Dendritic cell treated with granulocyte-macrophage colony-stimulating factor and Interleukin-4, amounts not matched to agents 40 ng/mL and 50 ng/mL, for 4 days (primary cell): ENCODE measurements around the gene TBC1D4.
"Not testable (repeated sequence)": the region's sequence is repeated elsewhere in the genome, so short reads cannot be mapped to it uniquely, and the experiment has no call there.

Source experiments
- H3K27ac Mint-ChIP-seq: one replicate; pipeline ENCODE4 v1.8.0; 2022; ENCODE audit warnings: mild to moderate bottlenecking, mixed read lengths
- H3K27me3 Mint-ChIP-seq: one replicate; pipeline ENCODE4 v1.8.0; 2022; ENCODE audit warnings: mild to moderate bottlenecking, mixed read lengths
- H3K36me3 Mint-ChIP-seq: one replicate; pipeline ENCODE4 v1.8.0; 2022; ENCODE audit warnings: low read depth, mixed read lengths
- H3K4me1 Mint-ChIP-seq: one replicate; pipeline ENCODE4 v1.8.0; 2022; ENCODE audit warnings: low read depth, mixed read lengths
- H3K4me3 Mint-ChIP-seq: one replicate; pipeline ENCODE4 v1.8.0; 2022; ENCODE audit warnings: mild to moderate bottlenecking, moderate library complexity, mixed read lengths
- H3K9me3 Mint-ChIP-seq: one replicate; pipeline ENCODE4 v1.8.0; 2022; ENCODE audit warnings: mixed read lengths
- intact Hi-C: fragments of 100-400 bp; cut with micrococcal nuclease; formaldehyde crosslinking; loops from one replicate; pipeline ENCODE4 v1.15.0; 2022

TBC1D4 gene

DNA sequence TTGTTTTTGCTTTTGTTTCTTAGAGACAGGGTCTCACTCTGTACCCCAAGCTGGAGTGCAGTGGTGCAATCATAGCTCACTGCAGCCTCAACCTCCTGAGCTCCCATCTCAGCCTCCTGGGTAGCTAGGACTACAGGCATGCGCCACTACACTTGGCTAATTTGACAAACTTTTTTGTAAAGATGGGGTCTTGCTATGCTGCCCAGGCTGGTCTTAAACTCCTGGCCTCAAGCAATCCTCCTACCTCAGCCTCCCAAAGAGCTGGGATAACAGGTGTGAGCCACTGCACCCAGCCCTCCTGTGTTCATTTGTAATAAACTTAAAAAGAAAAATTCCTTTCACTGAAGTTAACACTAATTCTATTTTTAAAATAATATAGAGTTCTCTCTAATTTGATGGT is 175.0 kb downstream of the TBC1D4 start:
- H3K27ac Mint-ChIP-seq, intact Hi-C loops, H3K27me3 Mint-ChIP-seq, H3K4me3 Mint-ChIP-seq: not testable (repeated sequence)
- Mint-ChIP-seq H3K36me3 (peaks cover 10% of the 10 kb centered on the region), H3K4me1 (peaks cover 18% of the 10 kb centered on the region), H3K9me3 (peaks cover 14% of the 10 kb centered on the region)

- Mint-ChIP-seq H3K9me3 (peaks cover 14% of the 10 kb centered on the region), H3K27ac (no peak overlapping the region), H3K27me3 (no peaks in the 10 kb centered on the region), H3K4me1 (peaks cover 8% of the 10 kb centered on the region), H3K4me3 (no peak overlapping the region), H3K36me3 (peaks cover 10% of the 10 kb centered on the region)
- intact Hi-C loops: no loop called here
Measured at GRCh38 chr13:75305059-75305458, 176.9 kb downstream of the TBC1D4 start.

GRCh38 chr13:75303263-75303662 is 178.7 kb downstream of the TBC1D4 start:
- Mint-ChIP-seq H3K27me3 (no peaks in the 10 kb centered on the region), H3K27ac (no peak overlapping the region), H3K4me3 (no peak overlapping the region), H3K4me1 (peaks cover 5% of the 10 kb centered on the region), H3K9me3 (peaks cover 14% of the 10 kb centered on the region), H3K36me3 (peaks cover 10% of the 10 kb centered on the region)
- intact Hi-C loops: no loop called here

GRCh38 chr13:75302071-75302698 is 179.8 kb downstream of the TBC1D4 start:
- Mint-ChIP-seq H3K4me3 (no peak overlapping the region), H3K27ac (no peak overlapping the region), H3K4me1 (peaks cover 5% of the 10 kb centered on the region), H3K27me3 (no peaks in the 10 kb centered on the region), H3K36me3 (peaks cover 10% of the 10 kb centered on the region), H3K9me3 (peaks cover 14% of the 10 kb centered on the region)
- intact Hi-C loops: no loop called here

- no peak overlapping the region for H3K4me3 Mint-ChIP-seq
- no peak overlapping the region for H3K27ac Mint-ChIP-seq
- H3K36me3 Mint-ChIP-seq: peaks cover 10% of the 10 kb centered on the region
- no peaks in the 10 kb centered on the region for H3K4me1 Mint-ChIP-seq
- peaks cover 12% of the 10 kb centered on the region for H3K9me3 Mint-ChIP-seq
- intact Hi-C loops: no loop called here
- no peaks in the 10 kb centered on the region for H3K27me3 Mint-ChIP-seq
Measured at GRCh38 chr13:75299913-75300862, 181.8 kb downstream of the TBC1D4 start.

- H3K27ac Mint-ChIP-seq: no peak overlapping the region
- H3K4me1 Mint-ChIP-seq: no peaks in the 10 kb centered on the region
- H3K36me3 Mint-ChIP-seq: peaks cover under 1% of the 10 kb centered on the region
- H3K27me3 Mint-ChIP-seq: no peaks in the 10 kb centered on the region
- no peak overlapping the region for H3K4me3 Mint-ChIP-seq
- intact Hi-C loops: no loop called here
- peaks cover 2% of the 10 kb centered on the region for H3K9me3 Mint-ChIP-seq
Measured at GRCh38 chr13:75299246-75299645, 182.7 kb downstream of the TBC1D4 start.

DNA sequence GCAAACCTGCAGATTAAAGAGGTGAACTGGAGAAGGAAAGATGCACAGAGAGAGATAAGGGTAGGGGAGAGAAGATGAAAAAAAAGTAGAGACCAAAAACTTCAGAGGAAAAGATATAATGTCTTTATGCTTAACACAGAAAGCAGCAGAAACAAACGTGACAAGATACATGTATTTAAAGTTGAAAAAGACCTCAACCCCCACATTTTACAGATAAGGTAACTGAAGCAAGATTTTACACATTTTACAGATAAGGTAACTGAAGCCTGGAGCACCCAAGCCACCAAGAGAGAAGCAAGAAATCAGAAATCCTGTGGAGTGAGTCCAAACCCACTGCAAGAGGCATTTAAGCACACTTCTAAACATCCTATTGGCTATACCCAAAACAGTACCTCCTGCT is 185.3 kb downstream of the TBC1D4 start:
- Mint-ChIP-seq H3K4me1 (no peaks in the 10 kb centered on the region), H3K9me3 (no peaks in the 10 kb centered on the region), H3K27me3 (no peaks in the 10 kb centered on the region), H3K27ac (no peak overlapping the region), H3K4me3 (no peak overlapping the region), H3K36me3 (no peaks in the 10 kb centered on the region)
- intact Hi-C loops: no loop called here

- H3K4me3 Mint-ChIP-seq: no peak overlapping the region
- H3K9me3 Mint-ChIP-seq: no peaks in the 10 kb centered on the region
- no peaks in the 10 kb centered on the region for H3K27me3 Mint-ChIP-seq
- intact Hi-C loops: no loop called here
- no peak overlapping the region for H3K27ac Mint-ChIP-seq
- no peaks in the 10 kb centered on the region for H3K4me1 Mint-ChIP-seq
- no peaks in the 10 kb centered on the region for H3K36me3 Mint-ChIP-seq
Measured at GRCh38 chr13:75295201-75295600, 186.8 kb downstream of the TBC1D4 start.

DNA sequence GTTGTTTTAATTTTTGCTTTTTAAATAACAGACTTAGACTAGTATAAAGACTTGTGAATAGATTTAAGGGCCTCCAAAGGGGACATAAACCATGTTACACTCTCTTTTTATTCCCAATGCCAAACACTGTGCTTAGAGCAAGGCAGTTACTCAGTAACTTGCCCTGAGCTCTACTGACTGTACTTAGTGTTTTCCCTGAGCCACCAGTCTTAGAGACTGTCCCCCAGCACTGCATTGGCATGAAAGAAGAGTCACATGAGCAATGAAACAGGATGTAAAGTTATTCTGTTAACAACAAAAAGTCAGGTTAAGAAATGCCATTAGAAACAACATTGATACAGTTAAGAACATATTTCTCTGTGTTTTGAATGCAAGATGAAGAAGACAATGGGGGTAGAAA is 187.9 kb downstream of the TBC1D4 start:
- Mint-ChIP-seq H3K27me3 (no peaks in the 10 kb centered on the region), H3K4me3 (no peak overlapping the region), H3K27ac (no peak overlapping the region), H3K4me1 (no peaks in the 10 kb centered on the region), H3K36me3 (no peaks in the 10 kb centered on the region), H3K9me3 (no peaks in the 10 kb centered on the region)
- intact Hi-C loops: no loop called here

DNA sequence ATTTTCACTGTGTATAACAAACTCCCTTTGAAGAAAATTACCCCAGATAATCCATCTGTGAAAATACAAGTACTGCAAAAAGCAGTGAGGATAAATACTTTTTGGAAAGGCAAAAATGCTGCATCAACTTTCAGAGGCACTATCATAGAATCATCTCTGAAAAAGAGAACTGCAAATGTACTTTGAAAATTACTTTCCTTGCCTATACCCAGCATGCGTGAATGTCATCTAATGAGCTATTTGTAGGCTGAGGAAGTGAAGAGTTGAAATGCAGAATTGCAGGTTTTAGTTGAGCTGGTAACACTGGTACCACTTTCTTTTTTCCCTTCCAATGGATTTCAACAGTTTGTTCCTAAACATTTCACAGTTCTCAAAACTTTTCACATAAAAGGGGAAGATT is 196.7 kb downstream of the TBC1D4 start:
- no peak overlapping the region for H3K27ac Mint-ChIP-seq
- H3K9me3 Mint-ChIP-seq: no peaks in the 10 kb centered on the region
- no peak overlapping the region for H3K4me3 Mint-ChIP-seq
- H3K36me3 Mint-ChIP-seq: no peaks in the 10 kb centered on the region
- intact Hi-C loops: no loop called here
- H3K4me1 Mint-ChIP-seq: no peaks in the 10 kb centered on the region
- H3K27me3 Mint-ChIP-seq: no peaks in the 10 kb centered on the region

DNA sequence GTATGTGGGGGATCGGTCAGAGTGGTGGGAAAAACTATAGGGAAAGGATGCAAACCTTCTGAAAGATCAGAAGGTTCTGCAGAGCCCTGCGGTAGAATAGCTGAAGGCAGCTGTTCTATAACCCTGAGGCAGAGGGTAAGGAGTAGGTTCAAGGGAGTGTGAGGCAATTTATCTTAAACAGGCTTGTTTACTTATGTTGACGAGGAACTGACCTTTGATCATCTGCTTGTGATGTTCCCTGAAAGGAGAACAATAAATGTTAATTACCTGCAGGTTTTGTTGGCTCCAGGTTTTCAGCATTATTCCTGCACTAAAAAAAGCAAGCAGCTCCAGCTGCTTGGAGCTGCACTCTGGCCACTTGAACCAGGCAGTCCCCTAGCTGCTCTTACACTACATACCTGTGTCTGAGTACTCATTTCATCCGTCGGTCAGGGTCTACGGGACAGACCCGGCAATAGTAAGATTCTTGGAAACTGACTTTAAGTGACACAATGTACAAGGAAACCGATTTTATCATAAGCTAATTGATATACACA is 202.1 kb downstream of the TBC1D4 start:
- peaks cover 11% of the 10 kb centered on the region for H3K9me3 Mint-ChIP-seq
- intact Hi-C loops: no loop called here
- H3K4me1 Mint-ChIP-seq: no peaks in the 10 kb centered on the region
- no peaks in the 10 kb centered on the region for H3K27me3 Mint-ChIP-seq
- no peak overlapping the region for H3K4me3 Mint-ChIP-seq
- no peaks in the 10 kb centered on the region for H3K36me3 Mint-ChIP-seq
- H3K27ac Mint-ChIP-seq: no peak overlapping the region

DNA sequence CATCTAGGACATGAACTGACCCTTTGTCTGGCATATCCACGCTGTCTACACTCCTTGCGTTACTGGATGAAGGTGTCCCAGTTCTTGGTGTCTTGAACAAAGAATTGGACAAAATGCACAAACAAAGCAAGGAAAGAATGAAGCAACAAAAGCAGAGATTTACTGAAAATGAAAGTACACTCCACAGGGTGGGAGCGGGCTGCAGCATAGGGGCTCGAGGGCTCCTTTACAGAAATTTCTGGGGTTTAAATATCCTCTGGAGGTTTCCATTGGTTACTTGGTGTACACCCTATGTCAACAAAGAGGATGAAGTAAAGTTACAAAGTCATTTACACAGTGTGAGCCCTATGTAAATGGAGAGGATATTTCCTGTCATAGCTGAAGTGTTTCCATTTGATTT is 208.3 kb downstream of the TBC1D4 start:
- H3K4me1 Mint-ChIP-seq, intact Hi-C loops, H3K27me3 Mint-ChIP-seq, H3K4me3 Mint-ChIP-seq, H3K27ac Mint-ChIP-seq, H3K36me3 Mint-ChIP-seq: not testable (repeated sequence)
- peaks cover 27% of the 10 kb centered on the region for H3K9me3 Mint-ChIP-seq

GRCh38 chr13:75271846-75272245 is 210.1 kb downstream of the TBC1D4 start:
- intact Hi-C loops: no loop called here
- H3K9me3 Mint-ChIP-seq: peaks cover 21% of the 10 kb centered on the region
- H3K4me3 Mint-ChIP-seq: no peak overlapping the region
- no peaks in the 10 kb centered on the region for H3K36me3 Mint-ChIP-seq
- H3K4me1 Mint-ChIP-seq: no peaks in the 10 kb centered on the region
- no peaks in the 10 kb centered on the region for H3K27me3 Mint-ChIP-seq
- no peak overlapping the region for H3K27ac Mint-ChIP-seq

GRCh38 chr13:75268481-75268880 is 213.5 kb downstream of the TBC1D4 start:
- H3K27me3 Mint-ChIP-seq, H3K4me1 Mint-ChIP-seq, H3K27ac Mint-ChIP-seq, H3K9me3 Mint-ChIP-seq, H3K4me3 Mint-ChIP-seq, intact Hi-C loops, H3K36me3 Mint-ChIP-seq: not testable (repeated sequence)
